ENCODE data around the gene PABPC1L.

The PABPC1L gene

GRCh38 chr20:44946271-44946852 lies 36.5 kb downstream of the PABPC1L start:
- DNase-seq = no peak

GRCh38 chr20:44948107-44948506 lies 38.2 kb downstream of the PABPC1L start:
- DNase-seq = no peak

GRCh38 chr20:44948513-44948912 lies 38.7 kb downstream of the PABPC1L start:
- no peak for DNase-seq

GRCh38 chr20:44950368-44950767 lies 40.5 kb downstream of the PABPC1L start:
- no peak for DNase-seq

- no peak for DNase-seq
Observed at GRCh38 chr20:44952731-44953130, 42.9 kb downstream of the PABPC1L start.

GRCh38 chr20:44954211-44954610 lies 44.4 kb downstream of the PABPC1L start:
- DNase-seq = no peak

GRCh38 chr20:44955270-44955669 lies 45.4 kb downstream of the PABPC1L start:
- DNase-seq = no peak

- DNase-seq = no peak
Observed at GRCh38 chr20:44956410-44956809, 46.5 kb downstream of the PABPC1L start.

- DNase-seq = no peak
Observed at GRCh38 chr20:44958276-44958675, 48.4 kb downstream of the PABPC1L start.

- DNase-seq = no peak
Observed at GRCh38 chr20:44959082-44959637, 49.3 kb downstream of the PABPC1L start.

GRCh38 chr20:44959638-44960102 lies 49.8 kb downstream of the PABPC1L start:
- no peak for DNase-seq

- peak; percentile 81 for DNase-seq
Observed at GRCh38 chr20:44960103-44960852, 50.4 kb downstream of the PABPC1L start, which contains the start of gene TOMM34. TSS of gene TOMM34 (minus strand) at chr20:44960397. CDS start at chr20:44960333, 64 bp downstream.

- DNase-seq = no peak
Observed at GRCh38 chr20:44961011-44961869, 51.4 kb downstream of the PABPC1L start.

- DNase-seq = no peak
Observed at GRCh38 chr20:44961870-44962267, 52.0 kb downstream of the PABPC1L start.

- DNase-seq = no peak
Observed at GRCh38 chr20:44962483-44962882, 52.6 kb downstream of the PABPC1L start.

- no peak for DNase-seq
Observed at GRCh38 chr20:44963325-44964215, 53.7 kb downstream of the PABPC1L start.

GRCh38 chr20:44965651-44966029 lies 55.8 kb downstream of the PABPC1L start:
- DNase-seq = no peak

- DNase-seq = peak; percentile 87
Observed at GRCh38 chr20:44966030-44966961, 56.4 kb downstream of the PABPC1L start, which contains the start of gene STK4. TSS of gene STK4 (plus strand) at chr20:44966512. CDS start at chr20:44966569, 57 bp downstream.

- no peak for DNase-seq
Observed at GRCh38 chr20:44967207-44967807, 57.4 kb downstream of the PABPC1L start.

- DNase-seq = no peak
Observed at GRCh38 chr20:44969300-44969894, 59.5 kb downstream of the PABPC1L start.
